GM12874 (cell line): ENCODE data around the gene PPM1D.

Experiments used
- CTCF ChIP-seq: IDR thresholded peaks from 2 replicates; pipeline ENCODE4 v1.5.1; 2011; ENCODE audit warnings: low read depth, mild to moderate bottlenecking, control low read depth, low read length, moderate library complexity; ENCODE audit not compliant: insufficient read depth

Gene PPM1D

DNA sequence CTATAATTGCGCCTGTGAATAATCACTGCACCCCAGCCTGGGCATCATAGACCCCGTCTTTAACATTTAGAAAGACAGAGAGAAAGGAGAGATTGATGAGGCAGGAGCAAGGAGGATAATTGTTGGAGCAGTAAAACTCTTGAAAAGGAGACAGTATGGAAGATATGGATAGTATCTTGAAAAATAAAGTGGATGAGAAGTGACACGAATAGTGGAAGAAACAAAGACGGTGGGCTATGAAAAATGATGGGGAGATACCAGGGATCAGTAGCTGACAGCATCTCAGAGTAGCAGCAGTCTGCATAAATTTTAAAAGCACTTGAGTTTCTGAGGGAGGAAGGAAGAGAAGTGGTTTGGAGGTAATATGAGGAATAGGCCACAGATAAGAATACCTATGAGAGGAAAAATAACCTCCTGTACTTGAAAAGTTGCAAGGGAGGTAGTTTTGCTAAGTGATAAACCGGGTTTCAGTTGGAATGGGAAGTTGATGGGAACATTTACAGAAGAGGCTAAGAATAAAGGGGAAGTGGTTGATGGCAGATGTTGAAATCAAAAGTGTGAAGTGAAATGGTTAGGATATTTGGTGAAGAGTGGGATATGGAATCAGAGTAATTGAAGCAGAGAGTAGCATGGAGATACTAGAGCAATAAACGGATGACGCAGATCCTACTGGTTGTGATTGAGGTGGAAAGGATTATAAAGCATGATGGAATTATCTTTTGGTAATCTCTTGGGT is 1.8 kb upstream of the PPM1D start:
- TF ChIP-seq CTCF, result no peak

DNA sequence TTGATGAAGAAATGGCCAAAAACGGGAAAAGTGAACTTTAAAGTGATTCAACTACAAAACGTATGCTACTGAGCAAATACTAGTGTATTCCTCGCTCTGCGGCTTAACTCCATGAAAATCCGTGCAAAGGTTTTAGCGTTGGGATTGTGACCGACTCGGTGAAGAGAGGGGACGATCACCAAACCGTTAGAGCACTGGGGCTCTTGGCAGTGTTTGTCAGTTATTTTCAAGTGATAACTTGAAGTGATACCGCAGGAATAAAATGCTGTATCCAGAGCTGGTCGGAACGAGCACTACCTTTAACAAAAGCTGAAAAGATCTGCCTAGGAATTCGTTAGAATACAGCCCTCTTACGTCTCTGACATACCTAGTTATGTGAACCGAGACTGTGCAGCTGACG is 773 bp upstream of the PPM1D start:
- TF ChIP-seq CTCF, result no peak

DNA sequence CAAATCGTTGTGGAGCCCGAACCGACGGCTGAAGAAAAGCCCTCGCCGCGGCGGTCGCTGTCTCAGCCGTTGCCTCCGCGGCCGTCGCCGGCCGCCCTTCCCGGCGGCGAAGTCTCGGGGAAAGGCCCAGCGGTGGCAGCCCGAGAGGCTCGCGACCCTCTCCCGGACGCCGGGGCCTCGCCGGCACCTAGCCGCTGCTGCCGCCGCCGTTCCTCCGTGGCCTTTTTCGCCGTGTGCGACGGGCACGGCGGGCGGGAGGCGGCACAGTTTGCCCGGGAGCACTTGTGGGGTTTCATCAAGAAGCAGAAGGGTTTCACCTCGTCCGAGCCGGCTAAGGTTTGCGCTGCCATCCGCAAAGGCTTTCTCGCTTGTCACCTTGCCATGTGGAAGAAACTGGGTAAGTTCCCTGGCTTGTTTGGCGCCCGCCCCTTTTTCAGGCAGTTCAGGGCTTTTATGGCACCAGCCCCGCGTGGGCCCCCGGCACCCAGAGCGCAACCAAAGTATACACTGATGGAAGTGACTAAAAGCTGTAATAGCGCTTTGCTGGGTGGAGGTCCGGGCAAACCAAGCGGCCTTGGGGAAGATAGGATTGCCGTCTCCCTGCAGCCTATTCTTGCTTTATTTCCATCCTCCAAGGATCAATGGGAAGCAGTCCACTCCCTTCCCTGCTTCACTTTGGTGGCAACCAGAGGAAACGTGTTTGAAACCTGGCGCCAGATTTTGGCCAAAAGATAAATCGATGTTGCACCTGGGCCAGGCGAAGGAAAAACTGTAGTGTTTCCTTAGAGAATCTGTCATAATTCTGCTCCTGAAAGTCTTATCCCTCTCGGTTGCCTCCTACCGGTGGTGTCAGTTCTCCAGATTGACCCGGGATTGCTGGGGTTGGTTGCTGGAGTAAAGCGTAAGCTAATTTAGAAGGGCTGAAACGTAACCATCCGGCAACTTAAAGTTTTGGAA is 775 bp downstream of the PPM1D start:
- TF ChIP-seq CTCF, result peak; percentile 68

GRCh38 chr17:60601447-60602384 is 1.7 kb downstream of the PPM1D start:
- TF ChIP-seq CTCF, result no peak

- TF ChIP-seq CTCF, result no peak
Observed at GRCh38 chr17:60602385-60602742, 2.4 kb downstream of the PPM1D start.

DNA sequence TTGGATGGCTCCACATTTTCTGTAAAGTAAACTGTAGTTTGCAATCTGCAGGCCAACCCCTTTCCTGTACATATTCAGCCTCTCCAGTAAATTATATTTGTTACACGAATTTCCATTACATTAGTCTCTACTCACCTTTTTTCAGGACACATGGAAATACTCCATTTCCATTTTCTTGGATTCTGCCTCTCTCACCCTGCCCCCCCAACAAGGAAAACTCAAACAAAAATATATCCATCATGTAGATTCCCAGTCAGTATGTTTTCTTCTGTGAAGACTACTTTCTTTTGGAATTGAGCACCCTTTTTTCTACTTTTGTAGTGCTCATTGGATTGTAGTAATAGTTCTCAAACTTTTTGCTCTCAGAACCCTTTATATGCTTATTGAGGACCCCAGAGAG is 2.9 kb downstream of the PPM1D start:
- TF ChIP-seq CTCF, result no peak
